Right forelimb (tissue), 1 donor: ENCODE results near the gene LNPEP.
"Not testable (repeated sequence)": the region's sequence is repeated elsewhere in the genome, so short reads cannot be mapped to it uniquely, and the experiment has no call there.

Experiments
- DNase-seq: peaks from one replicate; pipeline ENCODE4 v3.0.0-alpha.2; 2018

Gene LNPEP

DNA sequence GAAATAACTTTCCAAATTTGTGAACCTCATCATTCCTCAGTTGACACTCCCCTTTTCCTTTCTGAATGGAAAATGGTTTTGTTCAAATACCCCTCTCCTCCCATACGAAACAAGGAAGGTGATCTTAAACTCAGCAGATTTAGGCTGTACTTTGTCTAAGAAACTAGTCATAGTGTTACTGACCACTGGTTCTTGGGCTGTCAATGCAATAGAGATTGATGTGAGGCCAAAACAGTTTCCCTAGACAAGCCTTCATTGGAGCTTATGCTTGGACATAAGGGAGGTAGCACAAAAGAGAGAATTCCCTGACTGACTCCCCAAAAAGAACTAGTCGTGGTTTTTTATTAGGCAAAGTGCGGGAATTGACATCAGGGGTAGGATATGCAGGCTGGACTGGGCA, 5.3 kb upstream of the LNPEP start:
- no peak for DNase-seq

DNA sequence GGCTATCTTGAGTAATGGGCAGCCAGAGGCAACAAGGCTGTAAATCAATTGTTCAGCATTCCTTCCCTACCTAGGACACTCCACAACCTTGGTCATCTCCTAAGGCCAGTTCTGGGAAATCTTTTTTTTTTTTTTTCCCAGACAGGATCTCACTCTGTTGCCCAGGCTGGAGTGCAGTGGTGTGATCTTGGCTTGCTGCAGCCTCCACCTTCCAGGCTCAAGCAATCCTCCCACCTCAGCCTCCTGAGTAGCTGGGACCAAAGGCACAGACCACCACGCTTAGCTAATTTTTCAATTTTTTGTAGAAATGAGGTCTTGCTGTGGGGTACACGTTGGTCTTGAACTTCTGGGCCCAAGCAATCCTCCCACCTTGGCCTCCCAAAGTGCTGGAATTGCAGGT, 4.8 kb upstream of the LNPEP start:
- DNase-seq = not testable (repeated sequence)

- DNase-seq = no peak
Measured at GRCh38 chr5:96931605-96932004, 4.3 kb upstream of the LNPEP start.

DNA sequence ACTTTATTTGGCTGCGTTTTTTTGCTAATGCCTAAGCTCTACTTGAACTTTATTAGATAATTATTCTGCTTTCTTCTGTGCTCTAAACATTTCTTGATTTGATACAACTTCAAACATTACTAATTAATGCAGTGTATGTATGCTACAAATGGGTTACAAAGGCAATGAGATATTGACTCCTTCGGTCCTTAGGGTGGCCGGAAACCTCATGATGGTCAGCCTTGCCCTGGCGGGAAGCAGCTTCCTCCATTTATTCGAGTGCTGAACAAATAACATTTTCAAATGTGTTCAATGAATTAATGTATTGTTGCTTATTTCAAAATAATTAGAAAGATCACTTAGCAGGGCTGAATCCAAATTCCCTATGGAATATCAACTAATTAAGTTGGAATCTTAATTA, 3.9 kb upstream of the LNPEP start:
- DNase-seq = no peak

DNA sequence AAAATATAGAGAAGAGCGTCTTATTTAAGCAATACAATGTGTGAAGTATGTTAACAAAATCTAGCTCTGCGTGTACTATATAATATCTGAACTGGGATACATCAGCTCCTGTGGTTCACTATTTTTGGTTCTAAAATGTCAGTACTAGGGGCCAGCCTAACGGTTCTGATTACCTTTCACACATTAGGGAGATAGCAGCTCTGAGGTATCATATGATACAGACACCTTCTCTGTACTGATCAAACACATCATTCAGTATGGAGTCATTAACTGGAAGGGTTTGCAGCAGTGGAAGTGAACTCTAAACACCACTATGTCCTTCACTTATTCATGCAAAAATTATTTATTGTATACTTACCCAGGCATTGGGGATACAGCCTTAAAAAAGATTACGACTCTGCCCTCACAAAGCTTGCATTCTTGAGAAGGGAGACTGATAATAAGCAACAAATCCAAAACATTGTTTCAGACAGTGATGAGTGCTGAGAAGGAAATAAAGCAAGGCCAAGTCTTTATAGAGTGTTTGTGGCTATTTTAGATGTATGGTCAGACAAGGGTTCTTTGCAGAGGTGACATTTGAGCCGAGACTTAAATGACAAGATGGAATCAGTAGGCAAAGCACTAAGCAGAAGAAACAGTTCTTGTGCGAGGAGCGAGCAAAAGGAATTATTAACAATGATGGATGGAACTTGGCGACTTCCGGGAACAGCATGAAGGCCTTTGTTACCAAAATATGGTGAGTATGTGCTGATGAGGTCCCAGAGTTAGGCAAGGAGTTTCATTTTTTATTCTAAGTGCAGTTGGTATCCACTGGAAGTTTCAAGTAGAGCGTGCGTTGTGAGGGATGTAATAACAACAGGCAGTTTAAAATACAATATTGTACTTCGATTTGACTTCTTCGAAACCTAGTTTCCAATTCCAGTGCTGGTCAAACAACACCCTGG, 1.8 kb upstream of the LNPEP start:
- DNase-seq = no peak

- peak; percentile 95 for DNase-seq
Measured at GRCh38 chr5:96934708-96935558, 947 bp upstream of the LNPEP start.

- DNase-seq = peak; percentile 67
Measured at GRCh38 chr5:96936431-96937320, 796 bp downstream of the LNPEP start.

GRCh38 chr5:96940586-96940985, 4.7 kb downstream of the LNPEP start:
- DNase-seq = no peak

DNA sequence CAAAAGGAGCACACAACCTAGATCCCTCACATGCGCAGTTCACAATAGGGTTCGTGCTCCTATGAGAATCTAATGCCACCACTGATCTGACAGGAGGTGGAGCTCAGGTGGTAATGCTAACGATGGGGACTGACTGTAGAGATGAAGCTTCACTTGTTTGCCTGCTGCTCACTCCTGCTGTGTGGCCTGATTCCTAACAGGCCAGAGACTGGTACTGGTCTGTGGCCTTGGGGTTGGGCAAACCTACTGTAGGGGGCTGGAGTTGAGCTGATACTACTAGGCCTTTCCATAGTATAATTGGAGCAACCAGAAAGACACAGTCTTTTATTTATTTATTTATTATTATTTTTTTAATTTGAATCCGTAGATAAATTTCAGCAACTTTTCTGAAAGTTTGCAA, 5.3 kb downstream of the LNPEP start:
- DNase-seq = no peak

DNA sequence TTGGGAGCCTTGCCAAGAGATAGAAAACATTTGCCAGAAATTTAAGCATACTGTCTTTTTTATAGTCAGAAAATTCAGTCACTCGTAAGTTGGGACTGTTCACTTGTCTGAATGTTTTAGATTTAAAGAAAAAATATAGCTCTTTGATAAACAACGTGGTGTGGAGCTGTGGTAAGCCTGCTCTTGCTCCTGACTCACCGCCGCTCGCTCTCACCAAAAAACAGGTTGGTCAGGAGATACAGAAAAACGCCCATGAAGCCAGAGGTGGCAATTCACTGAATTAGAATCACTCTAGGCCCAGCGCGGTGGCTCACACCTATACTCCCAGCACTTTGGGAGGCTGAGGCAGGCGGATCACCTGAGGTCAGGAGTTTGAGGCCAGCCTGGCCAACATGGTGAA, 6.2 kb downstream of the LNPEP start:
- DNase-seq = no peak

- no peak for DNase-seq
Measured at GRCh38 chr5:96942911-96943310, 7.0 kb downstream of the LNPEP start.

GRCh38 chr5:96943799-96944198, 7.9 kb downstream of the LNPEP start:
- no peak for DNase-seq

DNA sequence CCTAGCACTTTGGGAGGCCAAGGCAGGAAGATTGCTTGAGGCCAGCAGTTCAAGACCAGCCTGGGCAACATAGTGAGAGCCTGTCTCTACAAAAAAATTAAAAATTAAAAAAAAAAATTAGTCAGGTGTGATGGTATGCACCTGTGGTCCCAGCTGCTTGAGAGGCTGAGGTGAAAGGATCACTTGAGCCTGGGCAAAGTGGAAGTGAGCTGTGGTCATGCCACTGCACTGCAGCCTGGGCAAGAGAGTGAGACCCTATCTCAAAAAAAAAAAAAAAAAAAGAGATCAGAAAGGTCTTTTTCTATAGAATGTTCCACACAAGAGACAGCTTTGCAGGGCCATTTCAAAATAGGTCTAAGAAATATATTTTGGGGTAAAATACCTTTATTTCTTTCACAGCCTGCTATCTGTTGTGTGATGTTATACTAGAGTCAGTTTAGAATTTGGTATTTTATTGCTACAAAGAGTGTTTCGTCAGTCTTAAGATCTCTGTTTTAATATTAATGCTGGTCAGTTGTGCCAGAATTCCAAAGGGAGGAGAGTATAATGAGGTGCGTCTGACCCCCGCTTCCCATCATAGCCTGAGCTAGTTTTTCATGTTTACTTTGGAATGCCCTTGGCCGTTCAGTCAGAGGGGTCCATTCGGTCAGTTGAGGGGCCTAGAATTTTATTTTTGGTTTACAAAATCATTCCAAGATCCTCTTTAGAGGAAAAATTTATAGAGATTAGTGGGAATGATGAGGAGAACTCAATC, 9.4 kb downstream of the LNPEP start:
- DNase-seq = no peak

DNA sequence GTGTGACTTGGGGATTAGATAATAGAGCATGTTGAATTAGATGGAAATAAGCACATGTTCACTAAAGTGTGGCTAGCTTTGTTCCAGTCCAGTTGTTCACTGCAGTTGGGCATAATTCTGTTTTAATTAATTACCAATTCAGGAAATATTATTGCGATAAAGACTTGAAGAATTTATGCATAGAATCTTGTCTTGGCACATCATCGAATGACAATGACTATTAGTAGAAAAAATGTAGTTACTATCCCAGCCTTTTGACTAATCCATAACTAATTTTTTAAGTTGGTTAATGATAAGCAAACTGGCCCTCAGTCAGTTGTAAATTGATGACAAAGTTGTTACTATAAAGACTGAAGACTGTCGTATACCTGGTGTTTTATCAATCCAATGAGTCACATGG, 10.5 kb downstream of the LNPEP start:
- no peak for DNase-seq

- no peak for DNase-seq
Measured at GRCh38 chr5:96952118-96952750, 16.4 kb downstream of the LNPEP start.

GRCh38 chr5:96952974-96953730, 17.3 kb downstream of the LNPEP start:
- DNase-seq = no peak

DNA sequence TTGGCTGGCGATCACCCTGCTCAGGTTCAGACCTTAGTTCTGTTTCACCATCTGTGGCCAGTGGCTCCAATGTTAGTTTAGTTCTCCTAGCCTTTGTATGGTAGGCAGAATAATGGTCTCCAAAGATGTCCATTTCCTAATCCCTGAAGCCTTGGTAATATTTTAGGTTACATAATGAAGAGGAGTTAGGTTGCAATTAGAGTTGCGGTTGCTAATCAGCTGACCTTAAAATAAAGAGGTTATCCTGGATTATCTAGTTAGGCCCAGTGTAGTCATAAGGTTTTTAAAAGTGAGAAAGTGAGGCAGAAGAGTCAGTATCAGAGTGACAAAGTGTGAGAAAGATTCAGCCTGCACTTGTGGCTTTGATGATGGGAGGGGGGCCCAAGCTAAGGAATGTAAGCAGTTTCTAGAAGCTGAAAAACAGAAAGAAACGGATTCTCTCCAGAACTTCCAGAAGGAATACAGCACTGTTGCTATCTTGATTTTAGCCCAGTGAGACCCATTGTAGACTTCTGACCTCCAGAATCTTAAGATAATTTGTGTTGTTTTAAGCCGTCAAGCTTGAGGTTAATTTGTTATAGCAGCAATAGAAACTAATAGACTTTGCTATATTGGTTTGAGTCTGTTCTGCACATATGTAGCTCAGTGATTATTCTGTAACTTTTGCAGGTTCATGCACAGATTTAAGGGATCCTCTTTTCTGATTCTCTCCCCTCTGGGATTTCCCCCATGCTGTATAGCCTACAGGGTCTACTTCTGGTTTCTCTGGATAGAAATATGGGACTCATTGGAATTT, 21.6 kb downstream of the LNPEP start:
- no peak for DNase-seq

- no peak for DNase-seq
Measured at GRCh38 chr5:96958977-96959376, 23.1 kb downstream of the LNPEP start.

DNA sequence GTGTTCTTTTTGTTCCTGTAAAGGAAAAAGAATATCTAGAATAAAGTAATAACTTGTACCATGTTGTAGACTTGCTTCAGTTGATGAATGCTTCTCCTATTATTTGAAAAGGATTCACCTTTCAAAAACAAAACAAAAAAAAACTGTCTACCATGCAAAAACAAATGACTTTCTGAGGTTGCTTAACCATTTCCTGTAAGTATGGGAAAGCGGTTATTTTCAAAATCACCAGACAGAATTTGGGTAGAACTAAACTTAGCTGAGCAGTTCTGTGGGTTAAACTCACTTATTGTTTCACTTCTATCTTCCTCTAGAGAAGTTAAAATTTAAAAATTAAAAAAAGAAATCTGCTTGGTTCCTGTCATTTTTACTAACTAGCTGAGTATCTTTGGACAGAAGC, 25.2 kb downstream of the LNPEP start:
- DNase-seq = no peak

DNA sequence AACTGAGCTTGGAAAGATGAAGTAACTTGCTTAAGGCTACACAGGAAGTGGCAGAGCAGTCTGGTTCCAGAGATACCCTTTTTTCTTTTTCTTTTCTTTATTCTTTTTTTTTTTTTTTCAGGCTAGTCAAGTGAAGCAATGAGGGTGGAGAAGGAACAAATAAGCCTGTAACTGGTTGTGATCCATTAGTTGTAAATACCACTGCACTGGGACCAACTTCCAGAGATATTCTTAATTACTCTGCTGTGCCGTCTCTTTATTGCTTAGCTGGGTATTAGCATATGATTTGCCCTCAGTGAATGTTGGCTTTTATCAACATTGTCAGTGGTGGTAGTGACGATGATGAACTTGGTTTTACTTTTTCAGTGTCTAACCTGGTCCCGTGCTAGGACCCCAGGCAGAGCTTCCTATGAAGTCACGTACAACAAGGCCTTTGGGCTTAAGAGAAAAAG, 26.7 kb downstream of the LNPEP start:
- no peak for DNase-seq
